ENCODE measurements around the gene POLR2F.
"Not testable (repeated sequence)": the region's sequence is repeated elsewhere in the genome, so short reads cannot be mapped to it uniquely, and the experiment has no call there.

The POLR2F gene

GRCh38 chr22:37925767-37926166 lies 27.7 kb upstream of the POLR2F start:
- DNase-seq = no peak

GRCh38 chr22:37926358-37926757 lies 27.1 kb upstream of the POLR2F start:
- DNase-seq = no peak

- DNase-seq = no peak
These were observed 26.5 kb upstream of the POLR2F start for GRCh38 chr22:37926771-37927636.

GRCh38 chr22:37927637-37927936 lies 25.9 kb upstream of the POLR2F start:
- no peak for DNase-seq

- no peak for DNase-seq
These were observed 24.1 kb upstream of the POLR2F start for GRCh38 chr22:37929390-37929789.

GRCh38 chr22:37930270-37930951 lies 23.1 kb upstream of the POLR2F start:
- no peak for DNase-seq

GRCh38 chr22:37930952-37931440 lies 22.5 kb upstream of the POLR2F start:
- DNase-seq = no peak

- DNase-seq = no peak
These were observed 21.6 kb upstream of the POLR2F start for GRCh38 chr22:37931893-37932389.

- no peak for DNase-seq
These were observed 21.1 kb upstream of the POLR2F start for GRCh38 chr22:37932401-37932800.

- no peak for DNase-seq
These were observed 20.5 kb upstream of the POLR2F start for GRCh38 chr22:37932821-37933578.

GRCh38 chr22:37933711-37934376 lies 19.7 kb upstream of the POLR2F start:
- DNase-seq = peak; percentile 87

GRCh38 chr22:37940698-37941376 lies 12.7 kb upstream of the POLR2F start:
- no peak for DNase-seq

GRCh38 chr22:37942133-37942532 lies 11.4 kb upstream of the POLR2F start:
- no peak for DNase-seq

- DNase-seq = no peak
These were observed 10.2 kb upstream of the POLR2F start for GRCh38 chr22:37943136-37943824.

- DNase-seq = no peak
These were observed 9.7 kb upstream of the POLR2F start for GRCh38 chr22:37943825-37944198.

GRCh38 chr22:37944423-37944822 lies 9.1 kb upstream of the POLR2F start:
- not testable (repeated sequence) for DNase-seq

GRCh38 chr22:37947142-37947795 lies 6.2 kb upstream of the POLR2F start:
- not testable (repeated sequence) for DNase-seq

GRCh38 chr22:37951305-37951704 lies 2.2 kb upstream of the POLR2F start:
- peak; percentile 22 for DNase-seq

GRCh38 chr22:37952629-37953028 lies 870 bp upstream of the POLR2F start:
- not testable (repeated sequence) for DNase-seq

- DNase-seq = no peak
These were observed 450 bp upstream of the POLR2F start for GRCh38 chr22:37953062-37953436.

- DNase-seq = no peak
These were observed 1.2 kb downstream of the POLR2F start for GRCh38 chr22:37954686-37955085.

Measured in eye (tissue), 1 donor.